C4-2B (cell line): Measurements from ENCODE around the gene RALB.

Source experiments
- ZFX ChIP-seq: fragments of 450-650 bp; IDR thresholded peaks from 2 replicates; pipeline ENCODE4 v1.6.1; 2017
- TF ChIP-seq, protein P1 (sequence below): fragments of 450-650 bp; conservative IDR thresholded peaks from 2 replicates; pipeline ENCODE4 v1.5.1; 2017; ENCODE audit warnings: mild to moderate bottlenecking

- TF ChIP-seq, protein P1, sequence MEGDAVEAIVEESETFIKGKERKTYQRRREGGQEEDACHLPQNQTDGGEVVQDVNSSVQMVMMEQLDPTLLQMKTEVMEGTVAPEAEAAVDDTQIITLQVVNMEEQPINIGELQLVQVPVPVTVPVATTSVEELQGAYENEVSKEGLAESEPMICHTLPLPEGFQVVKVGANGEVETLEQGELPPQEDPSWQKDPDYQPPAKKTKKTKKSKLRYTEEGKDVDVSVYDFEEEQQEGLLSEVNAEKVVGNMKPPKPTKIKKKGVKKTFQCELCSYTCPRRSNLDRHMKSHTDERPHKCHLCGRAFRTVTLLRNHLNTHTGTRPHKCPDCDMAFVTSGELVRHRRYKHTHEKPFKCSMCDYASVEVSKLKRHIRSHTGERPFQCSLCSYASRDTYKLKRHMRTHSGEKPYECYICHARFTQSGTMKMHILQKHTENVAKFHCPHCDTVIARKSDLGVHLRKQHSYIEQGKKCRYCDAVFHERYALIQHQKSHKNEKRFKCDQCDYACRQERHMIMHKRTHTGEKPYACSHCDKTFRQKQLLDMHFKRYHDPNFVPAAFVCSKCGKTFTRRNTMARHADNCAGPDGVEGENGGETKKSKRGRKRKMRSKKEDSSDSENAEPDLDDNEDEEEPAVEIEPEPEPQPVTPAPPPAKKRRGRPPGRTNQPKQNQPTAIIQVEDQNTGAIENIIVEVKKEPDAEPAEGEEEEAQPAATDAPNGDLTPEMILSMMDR, result no peak
- TF ChIP-seq ZFX, result no peak
Observed at GRCh38 chr2:120218181-120218580, 34.5 kb upstream of the RALB start.
